WTC11 (cell line): ENCODE measurements around the gene AGBL4. TPM values are rescaled to one million over a fixed set of nuclear protein-coding genes. Genes with fewer than 3 reads are reported as not detected.

Experiments used
- ATAC-seq: fragments of 200-7000 bp; cut with Tn5 transposase; 2 replicates; pipeline ENCODE4 v1.10.0; 2021; ENCODE audit warnings: mild to moderate bottlenecking, moderate library complexity
- CTCF ChIA-PET: fragments of 300-600 bp; sonication (Branson Sonifier 250); formaldehyde crosslinking; loops from one replicate; lab custom pipeline; 2021; ENCODE audit warnings: antibody characterized with exemption; lab: Charles Lee
- POLR2A ChIA-PET: fragments of 350-600 bp; sonication (Branson Sonifier 250); formaldehyde crosslinking; loops from one replicate; lab custom pipeline; 2021; ENCODE audit warnings: antibody characterized with exemption; lab: Charles Lee
- DNase-seq: peaks from one replicate; pipeline ENCODE4 v3.0.0; 2021; ENCODE audit warnings: low spot score
- H3K27ac Mint-ChIP-seq: 2 replicates; pipeline ENCODE4 v1.8.0; 2021; ENCODE audit warnings: mixed read lengths
- H3K27me3 Mint-ChIP-seq: 2 replicates; pipeline ENCODE4 v1.8.0; 2021; ENCODE audit warnings: low read depth, mild to moderate bottlenecking, moderate library complexity, mixed read lengths
- H3K36me3 Mint-ChIP-seq: 2 replicates; pipeline ENCODE4 v1.8.0; 2021; ENCODE audit warnings: mixed read lengths
- H3K4me1 Mint-ChIP-seq: 2 replicates; pipeline ENCODE4 v1.8.0; 2022; ENCODE audit warnings: mixed read lengths
- H3K4me3 Mint-ChIP-seq: 2 replicates; pipeline ENCODE4 v1.8.0; 2021; ENCODE audit warnings: mild to moderate bottlenecking, moderate library complexity, mixed read lengths
- H3K9me3 Mint-ChIP-seq: 2 replicates; pipeline ENCODE4 v1.8.0; 2021; ENCODE audit warnings: mixed read lengths
- AR ChIP-seq: fragments of 250-450 bp; sonication (Bioruptor Pico); IDR thresholded peaks from 2 replicates; pipeline ENCODE4 v1.9.0; 2021; ENCODE audit warnings: mild to moderate bottlenecking
- ARID4B ChIP-seq: sonication (generic); formaldehyde crosslinking; IDR thresholded peaks from 2 replicates; pipeline ENCODE4 v1.8.0; 2023; ENCODE audit warnings: missing genetic modification reagents, mild to moderate bottlenecking, borderline replicate concordance
- ELF4 ChIP-seq: sonication (generic); formaldehyde crosslinking; IDR thresholded peaks from 2 replicates; pipeline ENCODE4 v1.8.1; 2022; ENCODE audit warnings: low read depth, mild to moderate bottlenecking, moderate library complexity, missing genetic modification reagents
- FOXJ3 ChIP-seq: sonication (generic); formaldehyde crosslinking; IDR thresholded peaks from 2 replicates; pipeline ENCODE4 v1.9.0; 2021; ENCODE audit warnings: missing genetic modification reagents, mild to moderate bottlenecking, borderline replicate concordance
- FOXK1 ChIP-seq: sonication (generic); formaldehyde crosslinking; IDR thresholded peaks from 2 replicates; pipeline ENCODE4 v1.8.0; 2022; ENCODE audit warnings: mild to moderate bottlenecking, moderate library complexity, missing genetic modification reagents
- GTF2I ChIP-seq: fragments of 250-450 bp; sonication (Bioruptor Pico); conservative IDR thresholded peaks from 2 replicates; pipeline ENCODE4 v1.4.0; 2021; ENCODE audit warnings: mild to moderate bottlenecking
- JAZF1 ChIP-seq: fragments of 250-450 bp; sonication (Bioruptor Pico); IDR thresholded peaks from 2 replicates; pipeline ENCODE4 v1.9.0; 2021; ENCODE audit warnings: moderate library complexity, mild to moderate bottlenecking, inconsistent platforms
- NFATC4 ChIP-seq: fragments of 250-450 bp; sonication (Bioruptor Pico); IDR thresholded peaks from 2 replicates; pipeline ENCODE4 v1.9.0; 2021; ENCODE audit warnings: mild to moderate bottlenecking
- OVOL2 ChIP-seq: fragments of 250-450 bp; sonication (Bioruptor Pico); IDR thresholded peaks from 2 replicates; pipeline ENCODE4 v1.9.0; 2021; ENCODE audit warnings: mild to moderate bottlenecking, borderline replicate concordance
- ZNF671 ChIP-seq: fragments of 250-450 bp; sonication (Bioruptor Pico); IDR thresholded peaks from 2 replicates; pipeline ENCODE4 v1.8.0; 2021; ENCODE audit warnings: mild to moderate bottlenecking
- total RNA-seq: library from RNA; stranded (reverse); gene quantifications from 3 replicates; pipeline ENCODE4 v1.2.3, GENCODE V29; 2021
- TF ChIP-seq, protein P1 (sequence below): fragments of 250-450 bp; sonication (Bioruptor Pico); IDR thresholded peaks from 2 replicates; pipeline ENCODE4 v1.8.0; 2021; ENCODE audit warnings: mild to moderate bottlenecking
- TF ChIP-seq, protein P2 (sequence below): fragments of 200-600 bp; IDR thresholded peaks from 2 replicates; pipeline ENCODE4 v1.8.0; 2022; ENCODE audit warnings: antibody characterized with exemption
- TF ChIP-seq, protein P3 (sequence below): sonication (generic); formaldehyde crosslinking; IDR thresholded peaks from 2 replicates; pipeline ENCODE4 v1.8.1; 2023; ENCODE audit warnings: mild to moderate bottlenecking, missing genetic modification reagents, moderate library complexity
- TF ChIP-seq, protein P4 (sequence below): sonication (generic); formaldehyde crosslinking; IDR thresholded peaks from 2 replicates; pipeline ENCODE4 v1.8.1; 2023; ENCODE audit warnings: mild to moderate bottlenecking, missing genetic modification reagents, moderate library complexity
- TF ChIP-seq, protein P5 (sequence below): sonication (generic); formaldehyde crosslinking; IDR thresholded peaks from 2 replicates; pipeline ENCODE4 v1.8.1; 2023; ENCODE audit warnings: mild to moderate bottlenecking, missing genetic modification reagents
- TF ChIP-seq, protein P6 (sequence below): sonication (generic); formaldehyde crosslinking; IDR thresholded peaks from 2 replicates; pipeline ENCODE4 v1.8.0; 2023; ENCODE audit warnings: missing genetic modification reagents

Gene AGBL4
- total RNA-seq, 1 experiment from 2014 or later, result 0.87 TPM

- CTCF ChIA-PET, result no interaction called here
- DNase-seq, result no peak
- Mint-ChIP-seq H3K27me3 (no peaks in the 10 kb centered on the region), H3K36me3 (no peaks in the 10 kb centered on the region)
- TF ChIP-seq GTF2I (CRISPR knock-in tag) (no peak), ZNF671 (CRISPR knock-in tag) (no peak)
- TF ChIP-seq, all 79 proteins: peak for 0
- Mint-ChIP-seq H3K4me3 (no peak overlapping the region), H3K27ac (no peak overlapping the region), H3K9me3 (peaks cover 19% of the 10 kb centered on the region), H3K4me1 (peaks cover 5% of the 10 kb centered on the region)
- ATAC-seq, result no peak
- POLR2A ChIA-PET, result no interaction called here
These were observed 615.4 kb downstream of the AGBL4 start for GRCh38 chr1:49408346-49408745.

GRCh38 chr1:49397086-49397485, 626.7 kb downstream of the AGBL4 start:
- DNase-seq (no peak), ATAC-seq (no peak)
- Mint-ChIP-seq H3K36me3 (peaks cover 9% of the 10 kb centered on the region), H3K4me3 (no peak overlapping the region), H3K27me3 (no peaks in the 10 kb centered on the region; the same call in 1 of the 2 replicates), H3K27ac (no peak overlapping the region), H3K9me3 (peaks cover 32% of the 10 kb centered on the region), H3K4me1 (no peaks in the 10 kb centered on the region)
- POLR2A ChIA-PET, result no interaction called here
- CTCF ChIA-PET, result no interaction called here
- TF ChIP-seq OVOL2 (CRISPR knock-in tag) (no peak), ARID4B (CRISPR knock-in tag) (no peak), ELF4 (CRISPR knock-in tag) (no peak), AR (no peak), FOXJ3 (no peak)
- TF ChIP-seq, protein P1, sequence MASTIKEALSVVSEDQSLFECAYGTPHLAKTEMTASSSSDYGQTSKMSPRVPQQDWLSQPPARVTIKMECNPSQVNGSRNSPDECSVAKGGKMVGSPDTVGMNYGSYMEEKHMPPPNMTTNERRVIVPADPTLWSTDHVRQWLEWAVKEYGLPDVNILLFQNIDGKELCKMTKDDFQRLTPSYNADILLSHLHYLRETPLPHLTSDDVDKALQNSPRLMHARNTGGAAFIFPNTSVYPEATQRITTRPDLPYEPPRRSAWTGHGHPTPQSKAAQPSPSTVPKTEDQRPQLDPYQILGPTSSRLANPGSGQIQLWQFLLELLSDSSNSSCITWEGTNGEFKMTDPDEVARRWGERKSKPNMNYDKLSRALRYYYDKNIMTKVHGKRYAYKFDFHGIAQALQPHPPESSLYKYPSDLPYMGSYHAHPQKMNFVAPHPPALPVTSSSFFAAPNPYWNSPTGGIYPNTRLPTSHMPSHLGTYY (CRISPR knock-in tag), result no peak
- TF ChIP-seq, protein P2, sequence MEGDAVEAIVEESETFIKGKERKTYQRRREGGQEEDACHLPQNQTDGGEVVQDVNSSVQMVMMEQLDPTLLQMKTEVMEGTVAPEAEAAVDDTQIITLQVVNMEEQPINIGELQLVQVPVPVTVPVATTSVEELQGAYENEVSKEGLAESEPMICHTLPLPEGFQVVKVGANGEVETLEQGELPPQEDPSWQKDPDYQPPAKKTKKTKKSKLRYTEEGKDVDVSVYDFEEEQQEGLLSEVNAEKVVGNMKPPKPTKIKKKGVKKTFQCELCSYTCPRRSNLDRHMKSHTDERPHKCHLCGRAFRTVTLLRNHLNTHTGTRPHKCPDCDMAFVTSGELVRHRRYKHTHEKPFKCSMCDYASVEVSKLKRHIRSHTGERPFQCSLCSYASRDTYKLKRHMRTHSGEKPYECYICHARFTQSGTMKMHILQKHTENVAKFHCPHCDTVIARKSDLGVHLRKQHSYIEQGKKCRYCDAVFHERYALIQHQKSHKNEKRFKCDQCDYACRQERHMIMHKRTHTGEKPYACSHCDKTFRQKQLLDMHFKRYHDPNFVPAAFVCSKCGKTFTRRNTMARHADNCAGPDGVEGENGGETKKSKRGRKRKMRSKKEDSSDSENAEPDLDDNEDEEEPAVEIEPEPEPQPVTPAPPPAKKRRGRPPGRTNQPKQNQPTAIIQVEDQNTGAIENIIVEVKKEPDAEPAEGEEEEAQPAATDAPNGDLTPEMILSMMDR, result no peak
- TF ChIP-seq, protein P3, sequence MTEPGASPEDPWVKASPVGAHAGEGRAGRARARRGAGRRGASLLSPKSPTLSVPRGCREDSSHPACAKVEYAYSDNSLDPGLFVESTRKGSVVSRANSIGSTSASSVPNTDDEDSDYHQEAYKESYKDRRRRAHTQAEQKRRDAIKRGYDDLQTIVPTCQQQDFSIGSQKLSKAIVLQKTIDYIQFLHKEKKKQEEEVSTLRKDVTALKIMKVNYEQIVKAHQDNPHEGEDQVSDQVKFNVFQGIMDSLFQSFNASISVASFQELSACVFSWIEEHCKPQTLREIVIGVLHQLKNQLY (CRISPR knock-in tag), result no peak

DNA sequence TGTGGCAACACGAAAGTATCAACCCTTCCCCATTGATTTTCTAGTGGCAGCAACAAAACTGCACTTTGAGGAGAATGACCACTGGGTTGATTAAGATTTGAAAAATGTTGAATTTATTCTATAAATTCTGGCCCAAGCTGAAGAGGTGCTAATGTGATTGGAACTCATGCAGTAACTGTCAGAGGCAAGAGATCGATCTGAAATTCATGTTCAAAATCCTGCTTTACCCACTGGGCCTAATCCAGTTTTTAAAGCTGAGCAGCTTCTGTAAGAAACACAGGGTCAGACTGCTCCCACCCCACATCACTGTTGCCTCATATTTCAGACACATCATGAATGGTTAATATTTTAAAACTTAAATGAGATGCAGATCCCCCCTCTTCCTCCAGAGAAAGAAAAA, 629.6 kb downstream of the AGBL4 start:
- peaks cover 3% of the 10 kb centered on the region; the same call in 1 of the 2 replicates for H3K9me3 Mint-ChIP-seq
- DNase-seq, result no peak
- no peaks in the 10 kb centered on the region; the same call in 1 of the 2 replicates for H3K27me3 Mint-ChIP-seq
- H3K4me3 Mint-ChIP-seq, result no peak overlapping the region
- ChIA-PET POLR2A (no interaction called here), CTCF (no interaction called here)
- H3K4me1 Mint-ChIP-seq, result no peaks in the 10 kb centered on the region
- H3K27ac Mint-ChIP-seq, result no peak overlapping the region
- no peaks in the 10 kb centered on the region for H3K36me3 Mint-ChIP-seq
- no peak for ATAC-seq
- no peak for TF ChIP-seq JAZF1 (CRISPR knock-in tag)
- TF ChIP-seq, protein P4, sequence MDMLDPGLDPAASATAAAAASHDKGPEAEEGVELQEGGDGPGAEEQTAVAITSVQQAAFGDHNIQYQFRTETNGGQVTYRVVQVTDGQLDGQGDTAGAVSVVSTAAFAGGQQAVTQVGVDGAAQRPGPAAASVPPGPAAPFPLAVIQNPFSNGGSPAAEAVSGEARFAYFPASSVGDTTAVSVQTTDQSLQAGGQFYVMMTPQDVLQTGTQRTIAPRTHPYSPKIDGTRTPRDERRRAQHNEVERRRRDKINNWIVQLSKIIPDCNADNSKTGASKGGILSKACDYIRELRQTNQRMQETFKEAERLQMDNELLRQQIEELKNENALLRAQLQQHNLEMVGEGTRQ (CRISPR knock-in tag), result no peak
- TF ChIP-seq FOXK1, result no peak
- TF ChIP-seq, protein P5, sequence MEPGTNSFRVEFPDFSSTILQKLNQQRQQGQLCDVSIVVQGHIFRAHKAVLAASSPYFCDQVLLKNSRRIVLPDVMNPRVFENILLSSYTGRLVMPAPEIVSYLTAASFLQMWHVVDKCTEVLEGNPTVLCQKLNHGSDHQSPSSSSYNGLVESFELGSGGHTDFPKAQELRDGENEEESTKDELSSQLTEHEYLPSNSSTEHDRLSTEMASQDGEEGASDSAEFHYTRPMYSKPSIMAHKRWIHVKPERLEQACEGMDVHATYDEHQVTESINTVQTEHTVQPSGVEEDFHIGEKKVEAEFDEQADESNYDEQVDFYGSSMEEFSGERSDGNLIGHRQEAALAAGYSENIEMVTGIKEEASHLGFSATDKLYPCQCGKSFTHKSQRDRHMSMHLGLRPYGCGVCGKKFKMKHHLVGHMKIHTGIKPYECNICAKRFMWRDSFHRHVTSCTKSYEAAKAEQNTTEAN, result no peak
- TF ChIP-seq NFATC4 (CRISPR knock-in tag), result no peak
- TF ChIP-seq, protein P6, sequence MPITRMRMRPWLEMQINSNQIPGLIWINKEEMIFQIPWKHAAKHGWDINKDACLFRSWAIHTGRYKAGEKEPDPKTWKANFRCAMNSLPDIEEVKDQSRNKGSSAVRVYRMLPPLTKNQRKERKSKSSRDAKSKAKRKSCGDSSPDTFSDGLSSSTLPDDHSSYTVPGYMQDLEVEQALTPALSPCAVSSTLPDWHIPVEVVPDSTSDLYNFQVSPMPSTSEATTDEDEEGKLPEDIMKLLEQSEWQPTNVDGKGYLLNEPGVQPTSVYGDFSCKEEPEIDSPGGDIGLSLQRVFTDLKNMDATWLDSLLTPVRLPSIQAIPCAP (CRISPR knock-in tag), result no peak
- TF ChIP-seq GTF2I (CRISPR knock-in tag), result no peak
